ENCODE data around the gene SGTB.

GRCh38 chr5:65736011-65736410, 14.1 kb upstream of the SGTB start:
- TF ChIP-seq EZH2 (IDR thresholded peaks at IDR 0.05) (no peak), POLR2AphosphoS5 (IDR thresholded peaks at IDR 0.05; ENCODE audit: borderline replicate concordance, low read depth, low read length) (no peak)
